Choroid plexus epithelial cell (primary cell): ENCODE measurements around the gene WNK1.
"Not testable (repeated sequence)": the region's sequence is repeated elsewhere in the genome, so short reads cannot be mapped to it uniquely, and the experiment has no call there.

ENCODE experiments used
- DNase-seq: peaks from one replicate; pipeline ENCODE4 v3.0.0-alpha.2; 2010; ENCODE audit warnings: low read depth
- H3K4me3 ChIP-seq: 2 replicates; pipeline ENCODE4 v1.5.1; 2011; ENCODE audit warnings: low read depth, mild to moderate bottlenecking, control low read depth, low read length, moderate library complexity
- CTCF ChIP-seq: conservative IDR thresholded peaks from 2 replicates; pipeline ENCODE4 v1.5.1; 2011; ENCODE audit warnings: low read depth, mild to moderate bottlenecking, control low read depth, inconsistent platforms, low read length, moderate library complexity

WNK1 gene

DNA sequence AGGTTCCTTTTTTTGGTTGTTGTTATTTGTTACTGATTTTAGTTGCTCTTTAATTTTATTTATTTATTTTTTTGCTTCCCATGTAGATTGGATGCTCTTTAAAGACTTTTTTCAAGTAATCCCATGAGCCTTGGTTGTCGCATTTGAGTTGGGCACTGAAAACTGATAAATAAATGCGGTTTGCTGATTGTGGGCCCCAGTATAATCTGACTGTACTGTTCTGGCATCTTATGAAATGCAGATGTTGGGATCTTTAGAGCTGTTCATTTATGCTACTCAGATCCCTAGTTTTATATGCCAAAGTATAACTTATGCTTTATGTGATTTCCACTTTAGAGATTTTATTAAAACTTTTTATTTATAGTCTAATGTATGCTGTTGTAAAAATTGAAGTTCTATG lies 33.3 kb downstream of the WNK1 start:
- no peak for DNase-seq
- TF ChIP-seq CTCF = no peak
- no peak overlapping the region for H3K4me3 ChIP-seq

DNA sequence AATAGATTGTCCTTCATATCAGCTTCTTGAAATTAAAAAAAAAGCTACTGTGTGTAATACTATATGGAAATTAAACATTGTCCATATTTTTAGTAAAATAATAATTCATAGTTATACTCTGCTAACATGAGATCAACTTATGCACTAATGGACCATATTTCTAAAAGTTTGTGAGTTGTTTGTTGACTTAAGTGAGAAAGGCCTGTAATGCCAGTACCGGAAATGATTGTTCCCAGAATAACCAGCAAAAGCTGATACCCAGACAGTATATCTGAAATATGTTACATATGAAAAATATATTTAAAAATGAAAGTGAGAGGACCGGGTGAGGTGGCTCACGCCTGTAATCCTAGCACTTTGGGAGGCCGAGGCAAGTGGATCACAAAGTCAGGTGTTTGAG lies 35.9 kb downstream of the WNK1 start:
- no peak for TF ChIP-seq CTCF
- DNase-seq = no peak
- no peak overlapping the region for H3K4me3 ChIP-seq

DNA sequence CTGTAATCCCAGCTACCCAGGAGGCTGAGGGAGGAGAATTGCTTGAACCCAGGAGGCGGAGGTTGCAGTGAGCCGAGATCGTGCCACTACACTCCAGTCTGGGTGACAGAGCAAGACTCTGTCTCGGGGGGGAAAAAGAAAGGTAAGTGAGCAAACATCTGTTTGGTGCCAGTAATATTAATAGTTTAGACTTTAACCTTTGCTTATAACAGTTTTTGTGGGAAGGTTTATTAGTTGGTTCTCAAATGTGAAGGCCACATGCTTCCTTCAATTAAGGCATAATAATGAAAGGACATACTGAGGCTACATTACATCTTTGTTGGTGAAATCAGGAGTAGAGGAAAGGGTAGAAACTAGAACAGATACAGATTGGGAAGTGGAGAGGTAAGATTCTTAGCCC lies 36.4 kb downstream of the WNK1 start:
- not testable (repeated sequence) for DNase-seq, H3K4me3 ChIP-seq

DNA sequence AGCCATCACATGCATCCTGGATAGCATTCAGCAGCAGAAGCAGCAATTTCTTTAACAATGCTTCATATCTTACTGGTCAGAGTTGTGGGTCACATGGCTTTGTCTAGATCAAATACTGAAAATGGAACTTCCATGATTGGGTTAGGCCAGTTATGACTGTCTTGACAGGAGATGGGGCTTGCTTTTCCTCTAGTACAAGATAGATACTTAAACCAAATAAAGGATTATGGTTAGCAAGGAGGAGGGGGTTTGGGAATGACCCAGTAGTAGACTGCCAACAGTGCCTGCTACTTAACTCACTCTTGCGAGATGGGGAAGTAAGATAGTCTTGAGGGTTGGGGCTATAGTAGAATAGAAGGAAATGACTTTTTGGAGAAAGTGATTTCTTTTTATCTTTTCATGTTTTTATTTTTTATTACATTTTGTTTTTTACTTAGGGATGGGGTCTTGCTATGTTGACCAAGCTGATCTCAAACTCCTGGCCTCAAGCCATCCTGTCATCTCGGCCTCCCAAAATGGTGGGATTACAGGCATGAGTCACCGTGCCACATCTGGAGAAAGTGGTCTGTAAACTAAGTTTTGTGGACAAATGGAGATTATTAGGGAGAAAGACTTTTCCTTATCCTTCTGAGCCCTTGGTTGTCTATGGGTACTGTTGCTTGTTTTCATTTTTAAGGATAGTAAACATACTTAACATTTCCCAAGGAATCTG lies 37.6 kb downstream of the WNK1 start:
- TF ChIP-seq CTCF = no peak
- no peak for DNase-seq
- no peak overlapping the region for H3K4me3 ChIP-seq

- TF ChIP-seq CTCF = no peak
- DNase-seq = no peak
- H3K4me3 ChIP-seq = no peak overlapping the region
Measured at GRCh38 chr12:790608-791007, 38.2 kb downstream of the WNK1 start.

DNA sequence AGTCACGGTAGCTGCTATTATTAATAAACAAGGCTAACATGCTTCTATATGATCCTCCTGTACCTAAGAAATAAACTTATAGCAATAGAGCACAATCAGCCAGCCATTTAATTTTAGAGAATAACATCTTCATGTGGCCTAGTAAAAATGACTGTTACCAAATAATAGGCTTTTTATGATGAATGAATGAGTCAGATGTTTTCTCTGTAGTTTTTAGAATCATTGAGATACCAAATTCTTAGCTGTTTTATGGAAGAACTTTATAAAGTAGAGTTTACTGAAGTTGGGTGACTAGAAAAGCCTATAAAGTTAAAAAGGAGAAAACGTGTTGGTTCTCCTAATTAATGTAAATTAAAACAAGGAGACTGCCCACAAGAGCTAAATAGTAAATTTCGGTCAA lies 40.7 kb downstream of the WNK1 start:
- DNase-seq = no peak
- TF ChIP-seq CTCF = no peak
- H3K4me3 ChIP-seq = no peak overlapping the region

DNA sequence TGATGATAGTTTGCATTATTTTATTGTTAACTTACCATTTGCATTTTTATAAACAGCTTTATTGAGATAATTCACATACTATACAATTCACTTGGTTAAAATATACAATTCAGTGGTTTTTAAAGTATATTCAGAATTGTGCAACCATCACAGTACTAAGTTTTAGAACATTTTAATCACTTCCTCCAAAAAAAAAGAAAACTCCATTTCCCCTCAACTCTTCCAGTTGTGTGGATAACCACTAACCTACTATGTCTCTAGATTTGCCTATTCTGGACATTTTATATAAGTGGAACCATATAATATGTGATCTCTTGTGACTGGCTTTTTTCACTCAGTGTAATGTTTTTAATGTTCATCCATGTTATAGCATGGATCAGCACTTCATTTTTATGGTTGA lies 41.3 kb downstream of the WNK1 start:
- DNase-seq = no peak
- no peak for TF ChIP-seq CTCF
- no peak overlapping the region for H3K4me3 ChIP-seq
